LNCaP clone FGC (cell line): ENCODE data around the gene TMEM121.

Source experiments
- DNase-seq: peaks from one replicate; pipeline ENCODE4 v3.0.0-alpha.2; 2011; ENCODE audit warnings: low read depth
- H3K4me3 ChIP-seq: 2 replicates; pipeline ENCODE4 v1.5.1; 2011; ENCODE audit warnings: mild to moderate bottlenecking, low read depth, low read length, control low read depth
- CTCF ChIP-seq: IDR thresholded peaks from 2 replicates; pipeline ENCODE4 v1.5.1; 2012; ENCODE audit warnings: mild to moderate bottlenecking; ENCODE audit not compliant: control insufficient read depth, insufficient read depth; ENCODE audit errors: extremely low read depth

Gene TMEM121

DNA sequence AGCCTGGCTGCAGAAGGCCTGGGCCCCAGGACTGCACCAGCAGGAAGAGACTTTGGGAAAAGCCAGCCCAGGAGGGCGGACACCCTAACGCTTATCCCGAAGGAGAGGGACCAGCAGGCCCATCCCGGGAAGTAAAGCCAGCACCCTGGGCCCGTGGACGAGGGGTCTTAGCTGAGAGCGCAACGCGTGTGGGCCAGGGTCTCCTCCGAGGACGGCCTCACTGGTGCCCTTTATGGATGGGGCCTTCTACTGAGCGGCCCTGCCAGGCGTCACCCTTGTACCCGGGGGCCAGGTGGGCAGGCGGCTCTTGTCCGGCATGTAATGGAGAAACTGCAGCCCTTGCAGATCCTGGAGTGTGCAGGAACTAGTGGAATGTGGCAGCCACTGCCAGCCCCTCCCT is 21.3 kb upstream of the TMEM121 start:
- DNase-seq, result no peak
- TF ChIP-seq CTCF, result no peak
- no peak overlapping the region for H3K4me3 ChIP-seq

DNA sequence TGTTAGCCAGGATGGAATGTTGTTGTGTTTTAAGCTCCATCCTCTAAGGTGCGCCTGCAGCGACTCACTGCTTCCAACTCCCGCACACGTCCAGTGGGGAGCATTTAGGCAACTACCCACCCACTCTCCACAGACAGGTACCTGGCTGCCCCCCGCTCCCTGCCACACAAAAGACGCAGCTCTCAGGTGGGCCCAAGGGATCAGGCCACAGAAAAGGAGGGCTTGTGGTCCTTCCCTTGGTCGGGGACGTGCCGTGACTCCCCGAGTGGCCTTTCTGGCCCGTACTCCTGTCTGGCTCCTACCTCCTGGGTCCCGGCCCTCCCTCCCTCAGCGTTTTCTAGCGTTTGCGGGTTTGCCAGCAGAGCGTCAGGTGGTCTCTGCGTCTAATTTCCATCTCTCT is 19.1 kb upstream of the TMEM121 start:
- H3K4me3 ChIP-seq, result no peak overlapping the region
- TF ChIP-seq CTCF, result no peak
- DNase-seq, result no peak

DNA sequence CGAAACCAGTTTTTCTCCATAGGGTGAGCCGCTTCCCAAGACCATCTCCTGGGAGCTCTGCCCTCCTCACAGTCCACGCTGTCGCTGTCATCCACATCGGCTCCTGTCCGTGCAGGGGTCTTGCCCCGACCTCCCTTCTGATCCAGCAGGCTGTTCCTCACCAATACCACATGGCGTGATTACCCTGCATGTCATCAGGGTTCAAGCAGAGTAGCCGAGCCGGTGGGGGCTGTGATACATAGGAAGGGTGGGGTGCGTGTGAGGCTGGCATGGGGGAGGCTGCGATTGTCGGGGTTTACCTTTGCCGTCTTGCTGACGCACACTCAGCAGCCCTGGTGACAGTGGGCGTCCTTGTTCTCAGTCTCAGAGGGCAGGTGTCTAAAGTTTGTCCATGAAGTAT is 18.3 kb upstream of the TMEM121 start:
- TF ChIP-seq CTCF, result no peak
- H3K4me3 ChIP-seq, result no peak overlapping the region
- no peak for DNase-seq

GRCh38 chr14:105508601-105509000 is 17.8 kb upstream of the TMEM121 start:
- no peak overlapping the region for H3K4me3 ChIP-seq
- DNase-seq, result no peak
- no peak for TF ChIP-seq CTCF

DNA sequence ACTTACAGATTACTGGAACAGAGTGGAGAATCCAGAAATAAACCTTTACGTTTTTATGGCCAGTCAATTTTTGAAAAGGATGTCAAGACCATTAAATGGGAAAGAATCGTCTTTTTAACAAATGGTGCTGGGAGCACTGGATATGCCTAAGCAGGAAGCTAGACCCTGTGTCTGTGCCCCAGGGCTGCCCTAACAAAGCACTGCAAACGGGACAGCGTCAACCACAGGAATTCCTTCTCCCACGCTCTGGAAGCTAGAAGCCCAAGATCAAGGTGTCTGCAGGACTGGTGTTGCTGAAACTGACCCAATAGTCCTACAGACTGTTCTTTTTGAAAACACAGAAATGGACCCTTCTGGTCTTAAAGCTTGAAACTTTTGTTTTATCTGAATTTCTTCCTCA is 9.3 kb upstream of the TMEM121 start:
- H3K4me3 ChIP-seq, result no peak overlapping the region
- no peak for TF ChIP-seq CTCF
- DNase-seq, result no peak

GRCh38 chr14:105519946-105520698 is 6.3 kb upstream of the TMEM121 start:
- H3K4me3 ChIP-seq, result no peak overlapping the region
- DNase-seq, result no peak
- TF ChIP-seq CTCF, result no peak

DNA sequence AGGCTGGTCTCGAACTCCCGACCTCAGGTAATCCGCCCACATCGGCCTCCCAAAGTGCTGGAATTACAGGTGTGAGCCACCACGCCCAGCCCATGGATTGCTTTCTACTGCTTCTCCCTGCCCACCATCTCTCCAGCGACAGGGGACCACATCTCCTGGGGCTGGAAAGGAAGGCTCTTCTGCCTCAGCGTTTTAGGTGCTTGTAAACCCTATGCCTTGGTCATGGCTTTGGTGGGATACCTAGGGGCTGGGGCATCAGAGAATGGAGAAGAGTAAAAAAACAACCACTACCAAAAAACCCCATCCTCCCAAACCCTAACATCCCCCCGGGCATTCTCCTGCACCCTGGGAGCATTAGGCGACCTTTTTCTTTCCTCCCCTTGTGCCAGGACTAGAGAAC is 1.1 kb upstream of the TMEM121 start:
- no peak overlapping the region for H3K4me3 ChIP-seq
- DNase-seq, result no peak
- TF ChIP-seq CTCF, result no peak
